Measurements from ENCODE around the gene MYT1.

MYT1 gene

GRCh38 chr20:64142590-64142989 lies 21.7 kb upstream of the MYT1 start:
- TF ChIP-seq CTCF (conservative IDR thresholded peaks at IDR 0.05; ENCODE audit: low read depth, low read length), result no peak
- no peak overlapping the region for H3K4me3 ChIP-seq (ENCODE audit: low read length)
- no peak for DNase-seq (ENCODE audit: low read depth)

GRCh38 chr20:64143018-64143801 lies 21.0 kb upstream of the MYT1 start:
- DNase-seq (ENCODE audit: low read depth), result no peak
- TF ChIP-seq CTCF (conservative IDR thresholded peaks at IDR 0.05; ENCODE audit: low read depth, low read length), result no peak
- no peak overlapping the region for H3K4me3 ChIP-seq (ENCODE audit: low read length)

- no peak for DNase-seq (ENCODE audit: low read depth)
- H3K4me3 ChIP-seq (ENCODE audit: low read length), result no peak overlapping the region
- no peak for TF ChIP-seq CTCF (conservative IDR thresholded peaks at IDR 0.05; ENCODE audit: low read depth, low read length)
Measured at GRCh38 chr20:64144144-64144912, 19.9 kb upstream of the MYT1 start.

GRCh38 chr20:64145458-64146300 lies 18.6 kb upstream of the MYT1 start:
- no peak for DNase-seq (ENCODE audit: low read depth)
- H3K4me3 ChIP-seq (ENCODE audit: low read length), result no peak overlapping the region
- peak; percentile 19 for TF ChIP-seq CTCF (conservative IDR thresholded peaks at IDR 0.05; ENCODE audit: low read depth, low read length)

GRCh38 chr20:64146301-64146935 lies 17.8 kb upstream of the MYT1 start:
- DNase-seq (ENCODE audit: low read depth), result no peak
- no peak overlapping the region for H3K4me3 ChIP-seq (ENCODE audit: low read length)
- no peak for TF ChIP-seq CTCF (conservative IDR thresholded peaks at IDR 0.05; ENCODE audit: low read depth, low read length)

- no peak for DNase-seq (ENCODE audit: low read depth)
- no peak for TF ChIP-seq CTCF (conservative IDR thresholded peaks at IDR 0.05; ENCODE audit: low read depth, low read length)
- H3K4me3 ChIP-seq (ENCODE audit: low read length), result no peak overlapping the region
Measured at GRCh38 chr20:64146936-64147477, 17.2 kb upstream of the MYT1 start.

Data from retinal pigment epithelial cell (primary cell).